IPS DF 6.9 (cell line): ENCODE measurements around the gene UQCRQ.
A peak's percentile ranks its signal among the peaks of the same experiment; 100 is the strongest.

Experiments used
- DNase-seq: peaks from one replicate; pipeline ENCODE4 v3.0.0-alpha.2; 2013; ENCODE audit warnings: low read depth, low spot score
- H3K27ac ChIP-seq: one replicate; pipeline ENCODE4 v1.5.1; 2013; ENCODE audit warnings: low read length, control low read depth
- H3K27me3 ChIP-seq: 2 replicates; pipeline ENCODE4 v1.6.1; 2013; ENCODE audit warnings: mild to moderate bottlenecking, low read length; ENCODE audit not compliant: control insufficient read depth, insufficient read depth
- H3K36me3 ChIP-seq: 2 replicates; pipeline ENCODE4 v1.6.1; 2013; ENCODE audit warnings: low read length; ENCODE audit not compliant: control insufficient read depth, insufficient read depth
- H3K4me1 ChIP-seq: 2 replicates; pipeline ENCODE4 v1.6.1; 2013; ENCODE audit warnings: low read length; ENCODE audit not compliant: control insufficient read depth, insufficient read depth
- H3K4me3 ChIP-seq: 2 replicates; pipeline ENCODE4 v1.5.1; 2013; ENCODE audit warnings: mild to moderate bottlenecking, low read length
- H3K9me3 ChIP-seq: 2 replicates; pipeline ENCODE4 v1.6.1; 2013; ENCODE audit warnings: low read length, inconsistent platforms; ENCODE audit not compliant: control insufficient read depth, insufficient read depth
- WGBS: extraction: QIAGEN DNeasy Blood & Tissue Kit; methylation state at CpG from one replicate; pipeline ENCODE4 v1.1.7; 2013; ENCODE audit warnings: mixed read lengths, missing lambda C conversion rate; ENCODE audit not compliant: insufficient read length, insufficient coverage; 5-methylcytosine and 5-hydroxymethylcytosine counted together

Gene UQCRQ

DNA sequence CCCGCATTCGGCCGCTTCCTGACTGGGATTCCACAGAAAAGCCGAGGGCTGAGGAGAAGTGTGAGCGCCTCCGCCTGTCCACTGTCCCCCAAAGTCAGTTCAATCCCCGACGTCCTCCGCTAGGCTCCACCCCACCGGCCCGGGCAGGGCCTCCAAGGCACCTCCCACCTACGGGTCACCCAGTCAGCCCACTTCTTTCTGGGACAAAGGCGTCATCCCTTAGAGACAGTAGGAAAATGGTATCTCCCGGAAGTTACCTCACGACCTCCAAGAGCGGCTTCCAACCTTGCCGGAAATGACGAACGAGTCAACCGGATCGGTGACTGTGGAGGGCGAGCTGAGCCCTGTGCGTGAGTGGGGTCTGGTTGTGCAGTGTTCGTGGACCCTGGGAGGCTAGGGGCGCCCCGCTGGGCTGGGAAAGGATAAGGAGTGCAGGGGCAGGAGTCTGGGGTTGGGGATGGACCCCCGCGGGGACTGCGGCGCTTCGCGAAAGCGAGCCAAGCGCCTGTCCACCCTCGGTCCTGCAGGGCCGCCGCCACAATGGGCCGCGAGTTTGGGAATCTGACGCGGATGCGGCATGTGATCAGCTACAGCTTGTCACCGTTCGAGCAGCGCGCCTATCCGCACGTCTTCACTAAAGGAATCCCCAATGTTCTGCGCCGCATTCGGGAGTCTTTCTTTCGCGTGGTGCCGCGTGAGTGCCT, at the start of gene UQCRQ, which contains the start of gene GDF9:
Gene UQCRQ, plus strand, starts transcription at position 301 of the 704 bp plus-strand sequence. Its CDS starts 240 bp downstream, at position 541.
Gene GDF9, minus strand, starts transcription at position 128 of the 704 bp plus-strand sequence. CDS start 1,936 bp downstream, outside the sequence.
- Histone ChIP-seq H3K27me3 (no peaks in the 10 kb centered on the region), H3K4me3 (peak within 1 kb of the TSS; percentile 59), H3K9me3 (no peaks in the 10 kb centered on the region), H3K4me1 (peaks cover 4% of the 10 kb centered on the region; the same call in 1 of the 2 replicates), H3K27ac (no peak within 1 kb of the TSS), H3K36me3 (peaks cover 2% of the 10 kb centered on the region; the same call in 1 of the 2 replicates)
- DNase-seq, result peak; percentile 100
- WGBS, result no CpG with 5 or more reads among the region's 55 CpGs

DNA sequence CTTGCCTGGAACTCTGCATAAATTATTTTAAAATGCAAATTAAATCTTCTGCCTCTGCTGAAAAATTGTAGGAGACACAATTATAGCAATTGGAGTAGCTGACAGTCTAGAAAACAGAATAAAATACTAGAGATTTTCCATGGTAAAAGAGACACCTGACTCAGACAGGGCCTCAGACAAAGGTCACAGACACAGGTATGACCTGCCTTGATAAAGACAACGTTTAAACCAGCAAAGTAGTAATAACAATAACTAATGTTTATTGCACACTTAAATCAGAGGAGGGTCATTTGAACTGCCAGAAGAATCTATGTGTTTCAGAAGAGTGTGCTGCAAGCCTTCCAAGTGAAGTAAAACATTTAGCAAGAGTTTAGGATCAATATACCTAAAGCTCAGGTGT, 49.4 kb upstream of the UQCRQ start:
- Histone ChIP-seq H3K4me1 (peaks cover 4% of the 10 kb centered on the region; the same call in 1 of the 2 replicates), H3K9me3 (no peaks in the 10 kb centered on the region), H3K27me3 (peaks cover 31% of the 10 kb centered on the region), H3K4me3 (no peak overlapping the region), H3K27ac (no peak overlapping the region), H3K36me3 (no peaks in the 10 kb centered on the region)
- WGBS, result no CpG with 5 or more reads among the region's 1 CpG
- DNase-seq, result no peak

DNA sequence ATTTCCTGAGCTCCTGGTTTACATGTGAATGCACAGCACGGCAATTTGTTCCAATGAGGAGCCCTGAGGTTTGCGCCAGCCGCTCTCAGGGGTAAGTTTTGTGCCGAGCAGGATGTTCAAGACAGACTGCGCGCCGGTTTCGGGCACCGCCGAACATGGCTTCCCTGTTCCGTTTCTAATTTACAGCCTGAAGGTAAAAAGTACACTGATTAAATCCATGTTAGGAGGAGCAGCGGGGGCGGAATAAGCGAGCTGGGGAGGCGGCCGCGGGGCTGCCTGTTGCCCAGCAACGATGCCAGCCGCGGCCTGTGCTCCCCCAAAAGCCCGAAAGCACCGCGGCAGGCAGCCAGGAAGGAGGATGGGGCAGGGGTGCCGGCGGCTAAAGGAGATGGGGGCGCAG, 47.0 kb upstream of the UQCRQ start:
- DNase-seq, result no peak
- Histone ChIP-seq H3K27me3 (peaks cover 13% of the 10 kb centered on the region; the same call in 1 of the 2 replicates), H3K9me3 (no peaks in the 10 kb centered on the region), H3K4me3 (no peak overlapping the region), H3K27ac (no peak overlapping the region), H3K4me1 (peaks cover 6% of the 10 kb centered on the region), H3K36me3 (no peaks in the 10 kb centered on the region)
- no CpG with 5 or more reads among the region's 26 CpGs for WGBS

DNA sequence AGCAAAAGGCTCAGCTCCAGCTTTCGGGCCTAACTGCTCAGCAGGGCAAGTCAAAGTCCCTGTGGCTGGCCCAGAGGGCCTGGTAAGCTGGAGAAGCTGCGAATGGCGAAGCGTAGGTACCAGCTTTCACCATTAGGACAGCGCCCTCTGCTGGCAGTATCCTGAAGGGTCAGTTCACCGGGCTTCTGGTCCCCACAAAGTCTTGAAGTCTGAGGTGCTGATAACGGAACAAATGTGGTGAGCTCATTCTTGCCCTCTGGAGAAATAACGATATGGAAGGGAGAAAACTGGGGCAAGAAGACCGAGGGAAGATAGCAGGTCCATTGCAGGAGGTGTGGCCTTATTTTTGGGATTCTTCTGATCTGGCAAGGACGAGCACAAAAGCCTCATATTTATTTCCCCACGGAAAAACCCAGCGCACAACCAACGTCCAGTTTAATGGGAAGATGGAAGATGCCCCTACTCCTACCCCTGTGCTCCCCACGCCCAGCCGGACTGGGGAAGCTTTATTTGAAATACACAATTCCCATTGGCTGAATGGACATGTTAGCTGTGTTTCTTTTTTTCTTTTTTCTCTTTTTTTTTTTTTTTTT, 46.2 kb upstream of the UQCRQ start:
- Histone ChIP-seq H3K9me3 (no peaks in the 10 kb centered on the region), H3K36me3 (no peaks in the 10 kb centered on the region), H3K27me3 (peaks cover 10% of the 10 kb centered on the region; the same call in 1 of the 2 replicates), H3K4me3 (no peak overlapping the region), H3K27ac (no peak overlapping the region), H3K4me1 (peaks cover 4% of the 10 kb centered on the region)
- DNase-seq, result no peak
- no CpG with 5 or more reads among the region's 15 CpGs for WGBS

DNA sequence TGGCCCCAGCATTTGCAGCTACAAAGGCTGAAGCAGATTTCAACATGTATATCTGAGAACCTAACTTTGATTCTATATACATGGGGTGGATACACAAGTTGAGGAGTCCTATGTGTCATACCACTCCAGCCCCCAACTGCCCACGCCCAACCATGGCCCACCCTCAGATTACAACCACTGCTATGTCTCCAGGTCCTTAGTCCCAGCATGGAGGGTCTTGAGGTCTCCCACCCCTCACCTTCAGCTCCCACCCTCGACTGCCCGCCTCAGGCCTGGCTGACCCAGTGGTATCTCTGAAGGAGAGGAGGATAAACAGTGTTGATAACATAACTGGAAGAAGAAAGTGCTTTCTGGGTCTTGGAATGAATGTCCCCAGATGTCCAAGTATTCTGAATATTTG, 45.1 kb upstream of the UQCRQ start:
- H3K27me3 ChIP-seq, result peaks cover 10% of the 10 kb centered on the region; the same call in 1 of the 2 replicates
- no peak for DNase-seq
- no CpG with 5 or more reads among the region's 3 CpGs for WGBS
- H3K36me3 ChIP-seq, result no peaks in the 10 kb centered on the region
- no peak overlapping the region for H3K4me3 ChIP-seq
- no peaks in the 10 kb centered on the region for H3K9me3 ChIP-seq
- H3K4me1 ChIP-seq, result peaks cover 4% of the 10 kb centered on the region
- no peak overlapping the region for H3K27ac ChIP-seq

DNA sequence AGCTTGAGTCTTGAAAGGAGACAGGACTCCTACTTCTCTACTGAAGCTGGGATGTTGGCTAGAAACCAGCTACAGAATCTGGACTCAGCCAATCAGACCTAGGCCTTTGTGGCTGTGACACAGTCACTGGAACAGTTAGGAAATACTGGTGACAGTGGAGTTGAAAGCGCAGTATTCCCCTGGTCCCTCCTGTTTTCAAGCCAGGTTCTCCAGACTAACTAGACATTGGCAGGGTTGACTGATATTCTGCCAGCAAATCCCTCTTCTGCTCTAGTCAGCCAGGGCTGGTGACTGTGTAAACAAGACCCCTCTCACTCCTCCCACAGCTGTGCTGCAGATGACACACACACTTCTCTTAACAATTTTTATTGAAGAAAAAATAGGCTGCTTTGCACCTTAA, 44.7 kb upstream of the UQCRQ start:
- DNase-seq, result no peak
- H3K4me1 ChIP-seq, result peaks cover 4% of the 10 kb centered on the region
- WGBS, result no CpG with 5 or more reads among the region's 1 CpG
- no peak overlapping the region for H3K27ac ChIP-seq
- H3K9me3 ChIP-seq, result no peaks in the 10 kb centered on the region
- no peak overlapping the region for H3K4me3 ChIP-seq
- no peaks in the 10 kb centered on the region for H3K36me3 ChIP-seq
- H3K27me3 ChIP-seq, result peaks cover 11% of the 10 kb centered on the region; the same call in 1 of the 2 replicates

DNA sequence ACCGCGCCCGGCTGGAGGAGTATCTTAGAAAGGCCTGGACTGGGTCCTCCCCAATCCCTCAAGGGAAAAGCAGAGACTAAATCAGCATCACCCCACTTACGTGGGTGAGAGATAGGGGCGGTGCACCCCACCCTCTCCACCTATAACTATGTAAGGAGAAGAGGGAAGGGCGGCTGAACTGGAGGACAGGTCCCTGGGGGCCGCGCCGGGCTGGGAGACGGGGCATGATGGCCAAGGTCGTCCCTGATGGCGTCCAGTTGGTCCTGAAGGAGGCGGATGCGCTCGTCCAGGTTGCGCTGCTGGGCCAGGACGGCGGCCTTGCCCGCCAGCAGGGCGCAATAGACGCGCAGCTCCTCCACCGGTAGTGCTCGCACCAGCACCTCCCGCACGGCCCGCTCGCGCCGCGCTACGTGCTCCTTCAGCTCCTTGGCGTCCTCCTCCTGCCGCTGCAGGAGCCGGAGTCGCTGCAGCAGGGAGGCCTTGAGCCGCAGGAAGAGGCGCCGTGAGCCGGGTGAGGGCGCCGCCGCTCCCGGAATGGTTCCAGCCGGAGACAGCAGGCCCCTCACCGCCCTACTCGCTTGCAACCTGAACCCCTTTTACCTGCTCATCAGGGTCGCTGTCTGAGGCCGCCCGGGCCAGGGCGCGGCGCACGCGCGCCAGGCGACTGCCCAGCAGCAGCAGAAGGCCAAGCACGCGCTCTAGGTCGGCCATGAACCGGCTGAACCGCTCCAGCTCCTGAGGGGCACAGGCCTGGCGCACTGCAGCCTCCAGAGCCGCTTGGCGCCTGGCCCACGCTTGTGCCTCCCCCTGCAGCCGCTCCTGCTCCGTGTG, 43.6 kb upstream of the UQCRQ start:
- Histone ChIP-seq H3K27ac (no peak overlapping the region), H3K27me3 (peaks cover 12% of the 10 kb centered on the region; the same call in 1 of the 2 replicates), H3K4me3 (peak overlapping the region; percentile 15; the same call in 1 of the 2 replicates), H3K9me3 (no peaks in the 10 kb centered on the region), H3K4me1 (peaks cover 4% of the 10 kb centered on the region), H3K36me3 (no peaks in the 10 kb centered on the region)
- DNase-seq, result no peak
- WGBS, result no CpG with 5 or more reads among the region's 68 CpGs

DNA sequence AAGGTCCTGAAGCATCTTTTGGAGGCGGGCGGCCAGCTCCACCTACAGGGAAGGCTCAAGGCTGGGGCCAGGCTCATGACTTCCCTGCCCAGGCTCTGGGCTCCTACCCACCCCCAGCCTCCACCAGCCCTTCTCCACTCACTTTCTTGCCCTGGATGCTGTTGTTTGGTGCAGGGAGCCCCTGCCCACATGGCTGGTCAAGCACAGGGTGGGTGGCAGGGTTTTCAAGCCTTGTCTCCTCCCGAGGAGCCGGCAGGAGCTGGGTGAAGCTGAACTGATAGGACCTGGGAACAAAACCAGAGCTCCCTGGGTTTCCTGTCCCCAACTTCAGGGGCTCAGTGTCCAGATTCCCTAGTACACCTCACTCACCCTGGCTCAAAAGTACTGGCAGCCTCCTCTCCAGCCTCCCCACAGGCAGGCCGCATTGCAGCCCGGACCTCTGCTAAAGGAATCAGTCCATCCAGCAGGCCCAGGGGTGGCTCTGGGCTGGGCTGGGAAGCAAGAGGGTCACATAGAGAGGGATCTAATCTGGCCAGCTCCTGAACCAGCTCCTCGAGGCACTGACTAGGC, 42.9 kb upstream of the UQCRQ start:
- Histone ChIP-seq H3K4me1 (peaks cover 4% of the 10 kb centered on the region), H3K36me3 (no peaks in the 10 kb centered on the region), H3K27me3 (peaks cover 12% of the 10 kb centered on the region; the same call in 1 of the 2 replicates), H3K4me3 (peak overlapping the region; percentile 6; the same call in 1 of the 2 replicates), H3K9me3 (no peaks in the 10 kb centered on the region), H3K27ac (no peak overlapping the region)
- DNase-seq, result no peak
- WGBS, result no CpG with 5 or more reads among the region's 7 CpGs

DNA sequence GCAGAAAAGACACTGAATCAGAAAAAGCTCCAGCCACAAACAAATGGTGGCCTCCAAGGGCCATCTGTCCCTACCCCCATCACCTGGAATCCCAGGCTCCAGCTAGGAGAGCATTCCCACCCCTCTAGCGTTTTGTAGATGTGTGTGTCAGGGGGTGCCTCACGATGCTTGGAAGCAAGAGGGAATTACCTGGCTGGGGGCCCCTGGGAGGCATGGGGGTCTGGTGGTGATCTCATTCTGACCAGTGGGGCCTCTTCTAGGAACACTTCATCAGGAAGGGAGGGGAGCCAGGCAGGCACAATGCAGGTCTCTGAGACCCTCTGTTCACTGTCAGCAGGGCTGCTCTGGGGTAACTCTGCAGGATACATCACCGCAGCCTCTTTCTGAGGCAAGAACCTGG, 42.0 kb upstream of the UQCRQ start:
- peaks cover 19% of the 10 kb centered on the region; the same call in 1 of the 2 replicates for H3K27me3 ChIP-seq
- H3K4me1 ChIP-seq, result peaks cover 4% of the 10 kb centered on the region
- no peaks in the 10 kb centered on the region for H3K9me3 ChIP-seq
- no peaks in the 10 kb centered on the region for H3K36me3 ChIP-seq
- WGBS, result no CpG with 5 or more reads among the region's 3 CpGs
- H3K4me3 ChIP-seq, result no peak overlapping the region
- H3K27ac ChIP-seq, result no peak overlapping the region
- no peak for DNase-seq
